Measurements from ENCODE around the gene ATXN1. TPM values are rescaled to one million over a fixed set of nuclear protein-coding genes. Genes with fewer than 3 reads are reported as not detected.

ATXN1 gene
- total and polyA plus RNA-seq, 2 of the 8 experiments (the other 6 are each of a cell fraction or from before 2014, with no cell fraction given), result 1.6 to 4.0 TPM

- H3K79me2 ChIP-seq (ENCODE audit: control insufficient read depth in 1 of 2, insufficient read depth in 2 of 2, low read length in 2 of 2), result no peaks in the 10 kb centered on the region
- H3K14ac ChIP-seq (ENCODE audit: insufficient read length), result no peak overlapping the region
- no peak overlapping the region for H2BK120ac ChIP-seq (replicated peaks; ENCODE audit: low read depth, low read length)
- no peak overlapping the region for H4K5ac ChIP-seq (ENCODE audit: insufficient read length, low read depth, low read length)
- no peak overlapping the region for H2BK12ac ChIP-seq (ENCODE audit: low read depth, low read length)
- no peaks in the 10 kb centered on the region for H3K27me3 ChIP-seq (replicated peaks in 1 of 4; ENCODE audit: control insufficient read depth in 3 of 4, extremely low read depth in 1 of 4, insufficient read depth in 3 of 4, low read length in 3 of 4)
- H3K27ac ChIP-seq (ENCODE audit: low read depth, low read length), result no peak overlapping the region
- H4K20me1 ChIP-seq (replicated peaks in 1 of 2; ENCODE audit: control insufficient read depth in 1 of 2, insufficient read depth in 2 of 2, low read length in 2 of 2), result no peaks in the 10 kb centered on the region
- H2BK15ac ChIP-seq (ENCODE audit: low read length), result no peak overlapping the region
- DNase-seq (ENCODE audit: low read depth in 1 of 2, low spot score in 2 of 2) (no peak), FAIRE-seq (no peak)
- WGBS, 2 experiments (ENCODE audit: extremely low coverage in 1 of 2, insufficient coverage in 1 of 2, insufficient read length in 1 of 2, insufficient replicate concordance in 2 of 2, low coverage in 1 of 2, low lambda C conversion rate in 2 of 2, missing lambda C conversion rate in 1 of 2), result 88% methylated on average over 5 of the region's 5 CpGs; no CpG with 5 or more reads in 1 of the 2 experiments
- no peak overlapping the region for H2AK5ac ChIP-seq (ENCODE audit: low read depth, low read length)
- no peaks in the 10 kb centered on the region for H3K23me2 ChIP-seq (ENCODE audit: low read depth, low read length)
- no peak overlapping the region for H3K18ac ChIP-seq (ENCODE audit: extremely low read depth, low read length)
- no peak overlapping the region for H3K23ac ChIP-seq (ENCODE audit: insufficient read length)
- no peak overlapping the region for H3K4me2 ChIP-seq (ENCODE audit: insufficient read depth in 1 of 2, low read depth in 2 of 2, low read length in 2 of 2)
- H3K56ac ChIP-seq (replicated peaks; ENCODE audit: insufficient read length, low read depth, low read length), result no peak overlapping the region
- H3K4me1 ChIP-seq (replicated peaks in 1 of 4; ENCODE audit: control insufficient read depth in 3 of 4, insufficient read depth in 4 of 4, low read length in 3 of 4), result peaks cover 0 to 4% (median 1%) of the 10 kb centered on the region in 4 experiments; a peak in 2 of 7 replicates
- H4K8ac ChIP-seq (ENCODE audit: extremely low read depth, insufficient read depth, low read length), result no peak overlapping the region
- no peak overlapping the region for H2BK5ac ChIP-seq (ENCODE audit: low read depth, low read length)
- H4K91ac ChIP-seq (replicated peaks; ENCODE audit: insufficient read length, low read length), result no peak overlapping the region
- H2BK20ac ChIP-seq (ENCODE audit: low read length), result no peak overlapping the region
- POLR2A ChIA-PET (ENCODE audit: partially characterized antibody), result no interaction called here
- CTCF ChIA-PET (ENCODE audit: partially characterized antibody), result interaction anchor here (0.6 to 7.7 kb wide), 2 partner anchors 16 to 1147 kb away, joined by 3 to 84 read pairs; no protein-coding TSS in a partner anchor
- H3K9me3 ChIP-seq (ENCODE audit: insufficient read depth in 2 of 2, low read depth in 1 of 2, low read length in 1 of 2), result no peaks in the 10 kb centered on the region
- no peaks in the 10 kb centered on the region for H3K79me1 ChIP-seq (ENCODE audit: low read depth, low read length)
- H2AFZ ChIP-seq (ENCODE audit: low read length), result no peak overlapping the region
- no peak overlapping the region for H3K4me3 ChIP-seq (ENCODE audit: extremely low read depth in 1 of 4, insufficient read depth in 2 of 4, low read depth in 3 of 4, low read length in 4 of 4)
- H3K4ac ChIP-seq (replicated peaks; ENCODE audit: insufficient read length, low read depth, low read length), result no peak overlapping the region
- no peaks in the 10 kb centered on the region for H3K36me3 ChIP-seq (ENCODE audit: control insufficient read depth in 2 of 4, insufficient read depth in 4 of 4, low read length in 3 of 4)
- H3K9ac ChIP-seq (replicated peaks in 1 of 4; ENCODE audit: extremely low read depth in 1 of 4, low read depth in 3 of 4, low read length in 3 of 4), result no peak overlapping the region
These were observed 409.0 kb downstream of the ATXN1 start for GRCh38 chr6:16352258-16352635.
